BLaER1 (cell line): ENCODE results near the gene DGKQ.

ENCODE experiments used
- H3K27ac ChIP-seq: shearing (Covaris generic); formaldehyde crosslinking; 2 replicates; pipeline ENCODE4 v1.8.1; 2022
- H3K27me3 ChIP-seq: shearing (Covaris generic); formaldehyde crosslinking; 2 replicates; pipeline ENCODE4 v1.8.1; 2022
- H3K36me3 ChIP-seq: shearing (Covaris generic); formaldehyde crosslinking; 2 replicates; pipeline ENCODE4 v1.8.1; 2022
- H3K4me1 ChIP-seq: shearing (Covaris generic); formaldehyde crosslinking; 2 replicates; pipeline ENCODE4 v1.8.1; 2022
- H3K4me2 ChIP-seq: shearing (Covaris generic); formaldehyde crosslinking; 2 replicates; pipeline ENCODE4 v1.8.1; 2022
- H3K4me3 ChIP-seq: shearing (Covaris generic); formaldehyde crosslinking; 2 replicates; pipeline ENCODE4 v1.8.1; 2022
- H3K9ac ChIP-seq: shearing (Covaris generic); formaldehyde crosslinking; 2 replicates; pipeline ENCODE4 v1.8.1; 2022
- H3K9me3 ChIP-seq: shearing (Covaris generic); formaldehyde crosslinking; 2 replicates; pipeline ENCODE4 v1.8.1; 2022
- H4K20me1 ChIP-seq: shearing (Covaris generic); formaldehyde crosslinking; 2 replicates; pipeline ENCODE4 v1.8.1; 2022
- Cebpa-rat ChIP-seq: shearing (Covaris generic); IDR thresholded peaks from 2 replicates; pipeline ENCODE4 v1.8.1; 2022

The DGKQ gene

GRCh38 chr4:914531-914930 lies 58.8 kb downstream of the DGKQ start:
- Histone ChIP-seq H3K9me3 (peaks cover 32% of the 10 kb centered on the region), H3K27ac (peak overlapping the region; percentile 69), H3K27me3 (no peaks in the 10 kb centered on the region), H3K4me2 (peak overlapping the region; percentile 90), H4K20me1 (peaks cover 99% of the 10 kb centered on the region), H3K9ac (no peak overlapping the region), H3K36me3 (peaks cover 52% of the 10 kb centered on the region), H3K4me3 (peak overlapping the region; percentile 41), H3K4me1 (peaks cover 28% of the 10 kb centered on the region)
- no peak for TF ChIP-seq Cebpa-rat

- Histone ChIP-seq H4K20me1 (peaks cover 99% of the 10 kb centered on the region), H3K9ac (no peak overlapping the region), H3K4me1 (peaks cover 28% of the 10 kb centered on the region), H3K9me3 (peaks cover 19% of the 10 kb centered on the region), H3K4me2 (no peak overlapping the region), H3K36me3 (peaks cover 52% of the 10 kb centered on the region), H3K4me3 (no peak overlapping the region), H3K27ac (no peak overlapping the region), H3K27me3 (no peaks in the 10 kb centered on the region)
- TF ChIP-seq Cebpa-rat = no peak
These were observed 60.1 kb downstream of the DGKQ start for GRCh38 chr4:913280-913618.

- H3K9ac ChIP-seq = no peak overlapping the region
- H3K9me3 ChIP-seq = peaks cover 13% of the 10 kb centered on the region
- no peak overlapping the region for H3K27ac ChIP-seq
- H3K4me3 ChIP-seq = no peak overlapping the region
- peaks cover 58% of the 10 kb centered on the region for H3K36me3 ChIP-seq
- no peak for TF ChIP-seq Cebpa-rat
- peaks cover 99% of the 10 kb centered on the region for H4K20me1 ChIP-seq
- no peaks in the 10 kb centered on the region for H3K27me3 ChIP-seq
- H3K4me2 ChIP-seq = no peak overlapping the region
- peaks cover 28% of the 10 kb centered on the region for H3K4me1 ChIP-seq
These were observed 60.7 kb downstream of the DGKQ start for GRCh38 chr4:912548-913279.

- no peak for TF ChIP-seq Cebpa-rat
- Histone ChIP-seq H3K27ac (no peak overlapping the region), H3K4me1 (peaks cover 28% of the 10 kb centered on the region)
These were observed 61.4 kb downstream of the DGKQ start for GRCh38 chr4:911871-912490.

GRCh38 chr4:911221-911751 lies 62.1 kb downstream of the DGKQ start:
- Histone ChIP-seq H3K4me2 (no peak overlapping the region), H3K27me3 (no peaks in the 10 kb centered on the region), H4K20me1 (peaks cover 99% of the 10 kb centered on the region), H3K36me3 (peaks cover 72% of the 10 kb centered on the region), H3K4me3 (no peak overlapping the region), H3K9me3 (peaks cover 6% of the 10 kb centered on the region), H3K9ac (no peak overlapping the region), H3K27ac (no peak overlapping the region), H3K4me1 (peaks cover 21% of the 10 kb centered on the region)
- TF ChIP-seq Cebpa-rat = no peak

More at GRCh38 chr4:911871-912490, 61.4 kb downstream of the DGKQ start:
- Histone ChIP-seq H3K4me3 (no peak overlapping the region), H3K36me3 (peaks cover 65% of the 10 kb centered on the region), H4K20me1 (peaks cover 99% of the 10 kb centered on the region), H3K27me3 (no peaks in the 10 kb centered on the region), H3K9me3 (peaks cover 6% of the 10 kb centered on the region; the same call in 1 of the 2 replicates), H3K9ac (no peak overlapping the region), H3K4me2 (no peak overlapping the region)

- no peak overlapping the region for H3K4me3 ChIP-seq
- peaks cover 13% of the 10 kb centered on the region for H3K9me3 ChIP-seq
- no peak overlapping the region for H3K9ac ChIP-seq
- H3K4me2 ChIP-seq = no peak overlapping the region
- no peaks in the 10 kb centered on the region for H3K27me3 ChIP-seq
- H4K20me1 ChIP-seq = peaks cover 99% of the 10 kb centered on the region
- TF ChIP-seq Cebpa-rat = no peak
- peaks cover 80% of the 10 kb centered on the region for H3K36me3 ChIP-seq
- no peak overlapping the region for H3K27ac ChIP-seq
- peaks cover 14% of the 10 kb centered on the region for H3K4me1 ChIP-seq
These were observed 62.8 kb downstream of the DGKQ start for GRCh38 chr4:910366-911091.

- Histone ChIP-seq H3K27me3 (no peaks in the 10 kb centered on the region), H3K27ac (no peak overlapping the region), H3K4me1 (peaks cover 7% of the 10 kb centered on the region), H3K36me3 (peaks cover 87% of the 10 kb centered on the region), H3K4me2 (no peak overlapping the region), H3K4me3 (no peak overlapping the region), H3K9me3 (peaks cover 15% of the 10 kb centered on the region), H3K9ac (no peak overlapping the region), H4K20me1 (peaks cover 99% of the 10 kb centered on the region)
- TF ChIP-seq Cebpa-rat = no peak
These were observed 63.5 kb downstream of the DGKQ start for GRCh38 chr4:909821-910220.

- H3K4me2 ChIP-seq = no peak overlapping the region
- H3K9ac ChIP-seq = no peak overlapping the region
These were observed 64.2 kb downstream of the DGKQ start for GRCh38 chr4:909131-909571.

More at GRCh38 chr4:909131-909571, 64.2 kb downstream of the DGKQ start:
- H3K4me3 ChIP-seq = no peak overlapping the region
- H3K27ac ChIP-seq = no peak overlapping the region
- no peak for TF ChIP-seq Cebpa-rat
- peaks cover 15% of the 10 kb centered on the region for H3K9me3 ChIP-seq
- H4K20me1 ChIP-seq = peaks cover 98% of the 10 kb centered on the region
- H3K27me3 ChIP-seq = no peaks in the 10 kb centered on the region
- peaks cover under 1% of the 10 kb centered on the region; the same call in 1 of the 2 replicates for H3K4me1 ChIP-seq
- peaks cover 93% of the 10 kb centered on the region for H3K36me3 ChIP-seq
